ENCODE results near the gene PMEPA1.

PMEPA1 gene

DNA sequence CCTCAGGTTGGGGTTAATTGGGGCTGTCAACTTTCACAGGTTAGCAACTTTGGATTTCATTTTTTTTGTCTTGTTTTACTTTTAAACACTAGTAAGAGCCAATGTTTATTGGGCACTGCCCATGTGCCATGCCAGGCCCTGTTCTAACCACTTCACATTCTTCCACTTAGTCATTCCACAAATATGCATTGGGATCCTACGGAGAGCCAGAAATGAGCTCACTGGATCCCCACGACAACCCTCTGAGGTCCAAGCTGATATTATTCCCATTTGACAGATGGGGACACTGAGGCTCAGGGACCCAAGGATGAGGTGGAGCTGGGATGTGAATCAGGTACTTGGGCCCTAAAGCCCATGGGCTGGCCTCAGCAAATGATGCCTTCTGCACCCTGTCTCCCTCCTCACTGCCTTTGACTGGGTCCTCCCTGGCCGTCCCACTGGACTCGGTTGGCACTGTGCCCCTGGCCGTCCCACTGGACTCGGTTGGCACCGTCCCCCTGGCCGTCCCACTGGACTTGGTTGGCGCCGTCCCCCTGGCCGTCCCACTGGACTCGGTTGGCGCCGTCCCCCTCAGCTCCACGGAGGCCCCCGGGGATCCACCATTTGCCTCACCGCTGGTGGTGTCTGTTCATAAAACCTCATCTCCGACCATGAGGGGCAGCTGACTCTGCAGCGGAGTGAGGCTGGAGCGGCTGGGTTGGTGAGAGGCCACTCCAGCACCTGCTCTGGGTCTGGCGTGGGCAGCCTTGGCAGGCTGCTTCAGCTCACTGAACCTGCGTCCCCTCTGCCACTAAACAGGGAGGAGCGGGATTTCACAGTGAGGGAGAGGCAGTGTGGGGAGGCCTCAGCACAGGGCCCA, 4.8 kb upstream of the PMEPA1 start:
- no peak for TF ChIP-seq POLR2AphosphoS5 (IDR thresholded peaks at IDR 0.05; ENCODE audit: low read depth, low read length)
- TF ChIP-seq SIN3A (IDR thresholded peaks at IDR 0.05; ENCODE audit: borderline replicate concordance, insufficient read depth, low read length): no peak
- TF ChIP-seq FOXP2 (optimal IDR thresholded peaks at IDR 0.05; ENCODE audit: borderline replicate concordance, extremely low read depth, extremely low read length, insufficient read depth): no peak
- TF ChIP-seq TAF1 (IDR thresholded peaks at IDR 0.05; ENCODE audit: borderline replicate concordance, insufficient read depth, low read length): no peak
- TF ChIP-seq REST (IDR thresholded peaks at IDR 0.05; ENCODE audit: insufficient read depth in 1 of 2, low read depth in 2 of 2, low read length in 2 of 2): no peak

- no peak for TF ChIP-seq TAF1 (IDR thresholded peaks at IDR 0.05; ENCODE audit: borderline replicate concordance, insufficient read depth, low read length)
- TF ChIP-seq SIN3A (IDR thresholded peaks at IDR 0.05; ENCODE audit: borderline replicate concordance, insufficient read depth, low read length): no peak
- no peak for TF ChIP-seq POLR2AphosphoS5 (IDR thresholded peaks at IDR 0.05; ENCODE audit: low read depth, low read length)
- no peak for TF ChIP-seq FOXP2 (optimal IDR thresholded peaks at IDR 0.05; ENCODE audit: borderline replicate concordance, extremely low read depth, extremely low read length, insufficient read depth)
- TF ChIP-seq REST (IDR thresholded peaks at IDR 0.05; ENCODE audit: insufficient read depth in 1 of 2, low read depth in 2 of 2, low read length in 2 of 2): no peak
Measured at GRCh38 chr20:57713951-57714350, 4.1 kb upstream of the PMEPA1 start.

- TF ChIP-seq FOXP2 (optimal IDR thresholded peaks at IDR 0.05; ENCODE audit: borderline replicate concordance, extremely low read depth, extremely low read length, insufficient read depth) (no peak), TAF1 (IDR thresholded peaks at IDR 0.05; ENCODE audit: borderline replicate concordance, insufficient read depth, low read length) (no peak), REST (IDR thresholded peaks at IDR 0.05; ENCODE audit: insufficient read depth in 1 of 2, low read depth in 2 of 2, low read length in 2 of 2) (no peak), SIN3A (IDR thresholded peaks at IDR 0.05; ENCODE audit: borderline replicate concordance, insufficient read depth, low read length) (no peak), POLR2AphosphoS5 (IDR thresholded peaks at IDR 0.05; ENCODE audit: low read depth, low read length) (no peak)
Measured at GRCh38 chr20:57713505-57713903, 3.7 kb upstream of the PMEPA1 start.

DNA sequence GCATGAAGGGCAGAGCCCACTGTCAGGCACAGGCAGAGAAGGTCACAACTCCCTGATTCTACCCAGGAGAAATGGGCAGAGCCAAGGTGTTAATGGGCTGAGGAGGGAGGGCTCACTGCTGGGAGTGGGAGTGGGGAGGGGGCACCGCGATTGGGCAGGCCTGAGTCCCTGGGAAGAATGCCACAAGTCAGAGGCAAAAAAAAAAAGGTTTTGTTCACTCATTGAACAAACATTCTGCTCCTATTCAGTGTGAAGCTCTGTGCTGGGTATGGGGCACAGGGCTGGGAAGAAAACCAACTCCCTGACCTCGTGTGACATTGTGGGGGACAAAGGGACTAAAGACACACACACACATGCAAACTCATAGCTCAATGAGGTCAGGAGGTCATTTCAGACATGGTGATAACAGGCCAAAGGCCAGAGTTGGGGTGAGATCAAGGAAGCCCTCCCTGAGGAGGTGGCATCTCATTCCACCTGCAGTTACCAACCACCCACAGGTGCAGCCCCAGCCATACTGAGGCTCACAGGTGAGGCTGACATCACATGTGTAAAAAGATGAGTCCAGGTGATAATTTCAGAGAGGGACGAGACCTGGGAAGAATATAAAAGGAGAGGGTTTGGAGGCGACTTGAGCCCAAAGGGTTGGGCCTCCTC, 3.2 kb upstream of the PMEPA1 start:
- no peak for TF ChIP-seq SIN3A (IDR thresholded peaks at IDR 0.05; ENCODE audit: borderline replicate concordance, insufficient read depth, low read length)
- TF ChIP-seq REST (IDR thresholded peaks at IDR 0.05; ENCODE audit: insufficient read depth in 1 of 2, low read depth in 2 of 2, low read length in 2 of 2): no peak
- TF ChIP-seq POLR2AphosphoS5 (IDR thresholded peaks at IDR 0.05; ENCODE audit: low read depth, low read length): no peak
- TF ChIP-seq FOXP2 (optimal IDR thresholded peaks at IDR 0.05; ENCODE audit: borderline replicate concordance, extremely low read depth, extremely low read length, insufficient read depth): no peak
- TF ChIP-seq TAF1 (IDR thresholded peaks at IDR 0.05; ENCODE audit: borderline replicate concordance, insufficient read depth, low read length): no peak

All from PFSK-1 (cell line).